BLaER1 treated with 17β-estradiol and CSF1 and Interleukin-3, amounts not matched to agents 10 nM and 100 nM (cell line): ENCODE results near the gene PSMB7.

Experiments
- H3K27ac ChIP-seq, 11 experiments: shearing (Covaris generic); formaldehyde crosslinking; 2 replicates each; pipeline ENCODE4 v1.8.1; 2022
- H3K27me3 ChIP-seq, 11 experiments: shearing (Covaris generic); formaldehyde crosslinking; 2 replicates each; pipeline ENCODE4 v1.8.1; 2022
- H3K36me3 ChIP-seq, 11 experiments: shearing (Covaris generic); formaldehyde crosslinking; 2 replicates each; pipeline ENCODE4 v1.8.1; 2022
- H3K4me1 ChIP-seq, 10 experiments: shearing (Covaris generic); formaldehyde crosslinking; 2 replicates each; pipeline ENCODE4 v1.8.1; 2022
- H3K4me2 ChIP-seq, 11 experiments: shearing (Covaris generic); formaldehyde crosslinking; 2 replicates each; pipeline ENCODE4 v1.8.1; 2022
- H3K4me3 ChIP-seq, 10 experiments: shearing (Covaris generic); formaldehyde crosslinking; 2 replicates each; pipeline ENCODE4 v1.8.1; 2022
- H3K9ac ChIP-seq, 11 experiments: shearing (Covaris generic); formaldehyde crosslinking; 2 replicates each; pipeline ENCODE4 v1.8.1; 2022
- H3K9me3 ChIP-seq, 11 experiments: shearing (Covaris generic); formaldehyde crosslinking; replicated peaks in 1 of 11; 2 replicates each; pipeline ENCODE4 v1.8.1; 2022
- H4K20me1 ChIP-seq, 11 experiments: shearing (Covaris generic); formaldehyde crosslinking; 2 replicates each; pipeline ENCODE4 v1.8.1; 2022
- Cebpa-rat ChIP-seq, 11 experiments: shearing (Covaris generic); IDR thresholded peaks; 2 replicates each; pipeline ENCODE4 v1.8.1; 2022

The PSMB7 gene

DNA sequence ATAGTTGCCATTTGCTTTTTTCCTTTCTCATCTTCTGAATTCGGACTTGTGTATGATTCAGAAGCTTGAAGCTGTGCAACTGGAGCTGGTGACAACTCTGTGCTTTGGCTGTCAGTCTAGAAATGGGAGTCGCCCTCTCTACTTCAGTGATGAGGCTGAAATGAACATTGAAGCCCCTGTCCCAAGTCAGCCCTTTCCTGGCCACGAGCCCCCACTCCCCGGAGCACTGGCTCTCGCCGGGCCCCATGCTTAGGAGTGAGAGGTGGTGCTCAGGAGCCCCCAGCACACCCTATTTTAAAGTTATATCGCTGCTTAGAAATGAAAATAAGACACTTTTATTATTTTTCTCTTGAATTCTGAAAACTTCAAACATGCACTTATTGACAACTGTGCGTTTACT, 66.0 kb downstream of the PSMB7 start:
- Histone ChIP-seq H3K4me3 (no peak overlapping the region), H3K4me2 (no peak overlapping the region), H3K27me3 (no peaks in the 10 kb centered on the region), H3K9me3 (no peaks in the 10 kb centered on the region), H4K20me1 (peaks cover 47 to 100% (median 99%) of the 10 kb centered on the region in 11 experiments; a peak in 21 of 22 replicates), H3K4me1 (peaks cover 0 to 15% (median 9%) of the 10 kb centered on the region in 10 experiments; a peak in 10 of 20 replicates), H3K9ac (no peak overlapping the region), H3K27ac (no peak overlapping the region), H3K36me3 (peaks cover 85 to 100% (median 99%) of the 10 kb centered on the region in 11 experiments)
- no peak for TF ChIP-seq Cebpa-rat (IDR thresholded peaks at IDR 0.05)

DNA sequence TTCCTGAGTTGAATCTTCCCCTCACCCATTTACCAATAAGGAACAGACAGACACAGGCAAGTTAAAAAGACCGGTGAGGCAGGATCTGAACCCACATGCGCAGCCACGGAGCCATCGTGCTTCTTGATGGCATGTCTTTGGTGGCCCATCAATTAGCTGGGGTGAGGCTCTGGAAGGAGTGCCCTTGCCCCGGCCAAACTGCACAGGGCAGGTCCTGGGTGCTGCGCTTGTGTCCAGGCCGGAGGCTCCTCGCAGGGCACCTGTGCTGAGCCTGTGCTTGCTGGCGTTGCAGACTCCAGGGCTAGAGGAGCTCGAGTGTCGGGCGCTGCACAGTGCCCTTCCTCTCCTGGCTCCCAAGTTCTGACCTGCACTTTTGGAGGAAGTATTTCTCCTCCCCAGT, 66.4 kb downstream of the PSMB7 start:
- no peaks in the 10 kb centered on the region for H3K27me3 ChIP-seq
- H3K4me3 ChIP-seq, result no peak overlapping the region
- no peak overlapping the region for H3K4me2 ChIP-seq
- H3K4me1 ChIP-seq, result peaks cover 2 to 19% (median 12%) of the 10 kb centered on the region in 10 experiments; a peak in 19 of 20 replicates
- H3K36me3 ChIP-seq, result peaks cover 85 to 100% (median 99%) of the 10 kb centered on the region in 11 experiments
- peaks cover 46 to 100% (median 99%) of the 10 kb centered on the region in 11 experiments; a peak in 21 of 22 replicates for H4K20me1 ChIP-seq
- no peak overlapping the region for H3K9ac ChIP-seq
- H3K9me3 ChIP-seq, result no peaks in the 10 kb centered on the region
- H3K27ac ChIP-seq, result no peak overlapping the region
- TF ChIP-seq Cebpa-rat (IDR thresholded peaks at IDR 0.05), result no peak

DNA sequence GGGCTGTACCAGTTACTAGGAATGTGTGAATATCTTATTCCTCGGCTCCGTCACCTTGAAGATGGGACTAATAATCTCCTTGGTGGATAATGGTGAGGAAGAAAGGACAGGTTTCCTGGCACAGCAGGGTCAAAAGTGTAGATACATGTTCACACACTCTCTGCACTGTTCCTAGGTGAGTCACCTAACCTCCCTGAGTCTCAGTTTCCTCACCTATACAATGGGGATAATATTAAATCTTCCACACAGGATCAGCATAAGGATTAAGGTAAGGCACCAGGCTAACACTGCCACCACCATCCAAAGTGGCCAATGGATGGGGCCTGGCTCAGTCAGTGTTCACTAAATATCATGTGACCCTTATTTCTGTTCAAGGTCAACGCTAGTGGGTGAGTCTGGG, 66.9 kb downstream of the PSMB7 start:
- Histone ChIP-seq H3K4me2 (no peak overlapping the region), H3K27me3 (no peaks in the 10 kb centered on the region), H3K4me3 (no peak overlapping the region), H4K20me1 (peaks cover 46 to 100% (median 99%) of the 10 kb centered on the region in 11 experiments; a peak in 21 of 22 replicates), H3K9me3 (no peaks in the 10 kb centered on the region), H3K9ac (no peak overlapping the region; a peak in 1 of 22 replicates), H3K4me1 (peaks cover 7 to 23% (median 16%) of the 10 kb centered on the region in 10 experiments), H3K36me3 (peaks cover 80 to 98% (median 95%) of the 10 kb centered on the region in 11 experiments), H3K27ac (no peak overlapping the region)
- no peak for TF ChIP-seq Cebpa-rat (IDR thresholded peaks at IDR 0.05)

DNA sequence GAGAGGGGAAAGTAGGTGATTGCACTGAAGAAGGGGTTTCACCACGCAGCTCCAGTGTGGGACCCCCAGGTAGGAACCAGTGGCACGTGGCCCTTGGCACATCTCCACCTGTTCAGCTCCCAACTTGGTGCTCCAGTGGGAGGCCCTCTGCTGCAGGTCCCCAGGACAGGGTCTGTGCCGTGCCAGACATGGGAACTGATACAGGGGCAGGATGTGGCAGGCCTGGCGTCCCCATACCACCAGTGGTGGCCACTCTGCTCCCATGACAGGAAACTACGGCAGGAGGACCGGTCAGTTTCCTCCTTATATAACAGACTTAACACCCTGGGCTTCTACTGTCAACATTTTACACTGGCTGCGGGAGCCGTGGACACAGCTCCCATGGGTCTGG, 67.3 kb downstream of the PSMB7 start:
- Histone ChIP-seq H3K9me3 (no peaks in the 10 kb centered on the region), H3K36me3 (peaks cover 76 to 94% (median 91%) of the 10 kb centered on the region in 11 experiments), H3K4me2 (peak overlapping the region in 3 of 11 experiments; percentile 12 to 27 (median 26); a peak in 2 of 22 replicates), H3K9ac (peak overlapping the region in 1 of 11 experiments; percentile 21; a peak in 2 of 22 replicates), H3K4me3 (no peak overlapping the region), H4K20me1 (peaks cover 45 to 100% (median 97%) of the 10 kb centered on the region in 11 experiments; a peak in 21 of 22 replicates), H3K27ac (no peak overlapping the region), H3K27me3 (no peaks in the 10 kb centered on the region), H3K4me1 (peaks cover 11 to 27% (median 20%) of the 10 kb centered on the region in 10 experiments)
- TF ChIP-seq Cebpa-rat (IDR thresholded peaks at IDR 0.05), result no peak

DNA sequence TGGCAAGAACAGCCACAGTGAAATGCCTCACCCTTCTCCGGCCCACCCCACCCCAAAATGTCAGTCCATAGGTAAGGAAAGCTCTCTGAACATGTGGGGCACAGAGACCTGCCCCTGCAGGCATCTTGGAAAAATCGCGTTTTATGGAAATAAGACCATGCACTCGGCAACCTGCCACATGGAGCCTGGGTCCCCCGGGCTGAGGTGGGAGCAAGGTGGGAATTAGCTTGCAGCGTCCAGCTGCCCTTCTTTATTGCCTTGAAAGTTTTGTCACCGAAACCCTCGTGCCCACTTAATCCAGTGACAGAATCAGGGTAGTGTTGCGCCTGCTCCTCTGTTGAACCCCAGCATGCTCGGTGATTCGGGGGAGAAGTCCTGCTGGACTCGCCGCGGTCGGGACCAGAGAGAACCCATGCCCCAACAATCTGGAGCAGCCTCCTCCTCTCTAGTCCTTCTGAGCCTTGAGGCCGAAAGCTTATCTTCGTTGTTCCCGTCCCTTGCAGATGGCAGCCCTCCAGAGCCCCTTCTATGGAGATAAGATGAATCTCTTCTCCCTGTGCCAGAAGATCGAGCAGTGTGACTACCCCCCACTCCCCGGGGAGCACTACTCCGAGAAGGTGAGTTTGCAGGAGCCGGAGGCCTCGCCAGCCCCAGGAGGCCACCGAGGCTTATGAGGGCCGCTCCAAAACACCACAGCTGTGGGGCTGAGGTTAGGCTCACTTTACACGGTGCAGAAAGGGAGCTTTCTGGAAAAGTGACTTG, 67.9 kb downstream of the PSMB7 start:
- TF ChIP-seq Cebpa-rat (IDR thresholded peaks at IDR 0.05), result no peak
- H4K20me1 ChIP-seq, result peaks cover 46 to 100% (median 97%) of the 10 kb centered on the region in 11 experiments; a peak in 21 of 22 replicates
- H3K4me1 ChIP-seq, result peaks cover 17 to 33% (median 26%) of the 10 kb centered on the region in 10 experiments
- no peak overlapping the region for H3K4me3 ChIP-seq
- peak overlapping the region in 2 of 11 experiments; percentile 18 to 21; a peak in 4 of 22 replicates for H3K9ac ChIP-seq
- peaks cover 71 to 88% (median 85%) of the 10 kb centered on the region in 11 experiments for H3K36me3 ChIP-seq
- peak overlapping the region in 3 of 11 experiments; percentile 12 to 27 (median 26); a peak in 4 of 22 replicates for H3K4me2 ChIP-seq
- H3K27me3 ChIP-seq, result no peaks in the 10 kb centered on the region
- H3K27ac ChIP-seq, result no peak overlapping the region
- no peaks in the 10 kb centered on the region for H3K9me3 ChIP-seq

DNA sequence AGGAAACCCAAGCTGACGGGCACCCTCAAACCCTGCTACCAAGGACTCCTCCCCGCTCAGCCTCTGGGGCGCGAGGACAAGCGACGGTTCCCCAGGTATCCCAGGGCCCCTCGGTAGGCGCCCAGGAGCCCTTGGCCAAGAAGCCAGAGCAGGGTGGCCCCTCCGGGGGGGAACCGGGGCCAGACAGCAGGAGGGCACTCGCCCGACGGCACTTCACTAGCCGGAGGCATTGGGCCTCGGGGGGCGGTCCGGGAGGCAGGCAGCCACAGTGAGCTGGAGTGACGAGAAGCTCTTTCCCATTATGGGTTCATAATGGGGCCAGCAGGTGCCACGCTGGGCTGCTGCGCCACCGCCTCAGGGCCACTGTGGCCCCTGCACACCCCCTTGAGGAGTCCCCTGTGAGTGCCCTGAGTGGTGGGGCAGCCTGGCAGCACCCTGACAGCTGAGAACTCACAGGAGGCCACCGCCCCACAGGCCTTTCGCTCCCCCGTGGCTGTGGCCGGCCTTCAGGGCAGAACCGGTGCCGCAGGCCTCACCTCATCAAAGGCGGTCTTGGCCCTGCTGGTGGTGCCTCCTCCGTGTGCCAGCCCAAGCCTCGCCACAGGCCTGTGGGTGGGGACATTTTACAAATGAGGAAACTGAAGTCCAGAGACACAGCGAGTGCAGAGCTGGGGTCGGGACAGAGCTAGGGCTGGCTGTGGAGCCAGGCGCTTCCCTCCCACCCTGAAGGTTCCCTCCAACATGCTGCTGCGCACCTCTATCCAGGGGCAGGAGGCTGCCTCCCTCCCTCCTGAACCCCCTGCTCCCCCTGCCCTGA, 68.7 kb downstream of the PSMB7 start:
- H3K27ac ChIP-seq, result no peak overlapping the region; a peak in 1 of 22 replicates
- no peak overlapping the region for H3K4me2 ChIP-seq
- no peaks in the 10 kb centered on the region for H3K9me3 ChIP-seq
- no peak overlapping the region for H3K9ac ChIP-seq
- H4K20me1 ChIP-seq, result peaks cover 41 to 100% (median 94%) of the 10 kb centered on the region in 11 experiments; a peak in 21 of 22 replicates
- no peak overlapping the region for H3K4me3 ChIP-seq
- peaks cover 62 to 83% (median 77%) of the 10 kb centered on the region in 11 experiments for H3K36me3 ChIP-seq
- no peak for TF ChIP-seq Cebpa-rat (IDR thresholded peaks at IDR 0.05)
- H3K27me3 ChIP-seq, result no peaks in the 10 kb centered on the region
- peaks cover 25 to 41% (median 34%) of the 10 kb centered on the region in 10 experiments for H3K4me1 ChIP-seq

DNA sequence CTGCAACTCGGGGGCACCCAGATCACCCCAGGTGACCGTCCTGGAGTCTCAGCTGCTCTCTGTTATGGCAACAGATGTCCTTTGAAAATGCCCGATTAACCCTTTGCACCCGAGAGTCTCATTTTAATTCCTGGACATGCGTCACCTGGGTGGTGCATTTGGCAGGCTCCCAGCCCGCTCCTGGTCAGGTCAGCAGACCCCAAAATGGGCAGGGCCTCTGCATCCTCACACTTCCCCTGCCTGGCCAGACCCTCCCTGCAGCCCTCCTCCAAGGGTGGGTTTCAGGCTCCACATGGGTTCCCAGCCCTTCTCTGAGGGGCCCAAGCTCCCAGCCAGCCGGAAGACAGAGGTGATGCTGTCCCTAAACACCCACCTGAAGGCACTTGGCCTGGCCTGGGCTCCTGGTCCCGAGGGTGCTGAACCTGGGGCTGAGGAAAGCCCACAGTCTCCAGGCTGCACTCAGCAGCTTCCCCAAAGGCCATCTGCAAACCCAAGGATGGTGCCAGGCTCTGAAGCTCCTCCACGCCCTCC, 69.4 kb downstream of the PSMB7 start:
- no peak overlapping the region; a peak in 1 of 22 replicates for H3K27ac ChIP-seq
- peaks cover 28 to 46% (median 34%) of the 10 kb centered on the region in 10 experiments for H3K4me1 ChIP-seq
- H4K20me1 ChIP-seq, result peaks cover 40 to 97% (median 87%) of the 10 kb centered on the region in 11 experiments; a peak in 21 of 22 replicates
- H3K27me3 ChIP-seq, result no peaks in the 10 kb centered on the region
- TF ChIP-seq Cebpa-rat (IDR thresholded peaks at IDR 0.05), result no peak
- no peak overlapping the region for H3K4me3 ChIP-seq
- H3K9ac ChIP-seq, result no peak overlapping the region
- no peak overlapping the region for H3K4me2 ChIP-seq
- peaks cover 55 to 78% (median 72%) of the 10 kb centered on the region in 11 experiments for H3K36me3 ChIP-seq
- H3K9me3 ChIP-seq, result no peaks in the 10 kb centered on the region

DNA sequence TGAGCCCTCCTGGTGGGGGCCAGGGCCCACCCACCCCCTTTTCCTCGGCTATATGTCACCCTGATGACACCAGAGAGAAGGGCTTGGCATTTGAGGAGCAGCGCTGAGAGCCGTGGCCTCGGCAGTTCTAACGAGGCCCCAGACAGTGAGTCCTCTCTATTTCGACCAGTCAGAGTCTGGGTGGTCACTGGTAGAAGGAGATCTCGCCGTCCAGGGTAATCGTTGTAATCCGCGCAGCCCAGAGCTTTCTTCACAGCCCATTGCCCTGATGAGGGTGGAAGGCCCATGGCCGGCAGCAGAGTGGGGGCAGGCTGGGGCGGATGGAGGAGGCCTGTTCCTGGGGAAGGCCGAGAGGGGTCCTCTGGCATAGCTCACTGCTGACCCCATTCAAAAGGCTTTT, 70.2 kb downstream of the PSMB7 start:
- peaks cover 28 to 46% (median 34%) of the 10 kb centered on the region in 10 experiments for H3K4me1 ChIP-seq
- no peak overlapping the region for H3K4me2 ChIP-seq
- TF ChIP-seq Cebpa-rat (IDR thresholded peaks at IDR 0.05), result no peak
- no peaks in the 10 kb centered on the region for H3K9me3 ChIP-seq
- no peaks in the 10 kb centered on the region for H3K27me3 ChIP-seq
- no peak overlapping the region for H3K4me3 ChIP-seq
- no peak overlapping the region; a peak in 1 of 22 replicates for H3K27ac ChIP-seq
- peaks cover 40 to 97% (median 80%) of the 10 kb centered on the region in 11 experiments; a peak in 21 of 22 replicates for H4K20me1 ChIP-seq
- H3K36me3 ChIP-seq, result peaks cover 47 to 78% (median 71%) of the 10 kb centered on the region in 11 experiments
- H3K9ac ChIP-seq, result no peak overlapping the region
